ENCODE measurements around the gene ERLEC1. TPM values are rescaled to one million over a fixed set of nuclear protein-coding genes. Genes with fewer than 3 reads are reported as not detected.

ERLEC1 gene
- polyA plus RNA-seq, 1 experiment: 102 TPM

DNA sequence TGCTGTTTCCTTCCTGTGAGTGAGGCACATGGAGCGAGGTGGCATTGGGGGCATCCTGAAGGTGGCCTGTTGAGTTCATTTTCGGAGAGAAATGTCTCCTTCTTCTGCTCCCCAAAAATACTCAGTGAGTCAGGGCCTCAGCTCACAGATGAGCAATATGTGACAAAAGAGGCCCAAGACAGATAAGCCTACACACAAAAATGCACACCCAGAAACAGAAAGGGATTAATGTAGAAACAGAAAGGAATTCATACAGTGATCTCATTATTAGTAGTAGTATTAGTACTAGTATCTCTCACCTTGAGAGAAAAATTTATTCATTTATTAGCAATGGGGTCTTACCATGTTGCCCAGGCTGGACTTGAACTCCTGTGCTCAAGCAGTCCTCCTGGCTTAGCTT is 67.8 kb downstream of the ERLEC1 start:
- H3K9me3 ChIP-seq (ENCODE audit: control insufficient read depth, insufficient read depth, low read length): no peaks in the 10 kb centered on the region
- POLR2A ChIA-PET: no interaction called here
- TF ChIP-seq, protein P1, sequence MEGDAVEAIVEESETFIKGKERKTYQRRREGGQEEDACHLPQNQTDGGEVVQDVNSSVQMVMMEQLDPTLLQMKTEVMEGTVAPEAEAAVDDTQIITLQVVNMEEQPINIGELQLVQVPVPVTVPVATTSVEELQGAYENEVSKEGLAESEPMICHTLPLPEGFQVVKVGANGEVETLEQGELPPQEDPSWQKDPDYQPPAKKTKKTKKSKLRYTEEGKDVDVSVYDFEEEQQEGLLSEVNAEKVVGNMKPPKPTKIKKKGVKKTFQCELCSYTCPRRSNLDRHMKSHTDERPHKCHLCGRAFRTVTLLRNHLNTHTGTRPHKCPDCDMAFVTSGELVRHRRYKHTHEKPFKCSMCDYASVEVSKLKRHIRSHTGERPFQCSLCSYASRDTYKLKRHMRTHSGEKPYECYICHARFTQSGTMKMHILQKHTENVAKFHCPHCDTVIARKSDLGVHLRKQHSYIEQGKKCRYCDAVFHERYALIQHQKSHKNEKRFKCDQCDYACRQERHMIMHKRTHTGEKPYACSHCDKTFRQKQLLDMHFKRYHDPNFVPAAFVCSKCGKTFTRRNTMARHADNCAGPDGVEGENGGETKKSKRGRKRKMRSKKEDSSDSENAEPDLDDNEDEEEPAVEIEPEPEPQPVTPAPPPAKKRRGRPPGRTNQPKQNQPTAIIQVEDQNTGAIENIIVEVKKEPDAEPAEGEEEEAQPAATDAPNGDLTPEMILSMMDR (IDR thresholded peaks at IDR 0.05; ENCODE audit: low read depth, low read length): no peak
- no peak overlapping the region for H3K27ac ChIP-seq (ENCODE audit: low read depth, low read length)
- no peak for DNase-seq (ENCODE audit: low read depth, low spot score)
- H3K27me3 ChIP-seq (ENCODE audit: control insufficient read depth, insufficient read depth, low read length): no peaks in the 10 kb centered on the region
- H3K4me3 ChIP-seq (ENCODE audit: low read depth, low read length): no peak overlapping the region
- CTCF ChIA-PET: no interaction called here

DNA sequence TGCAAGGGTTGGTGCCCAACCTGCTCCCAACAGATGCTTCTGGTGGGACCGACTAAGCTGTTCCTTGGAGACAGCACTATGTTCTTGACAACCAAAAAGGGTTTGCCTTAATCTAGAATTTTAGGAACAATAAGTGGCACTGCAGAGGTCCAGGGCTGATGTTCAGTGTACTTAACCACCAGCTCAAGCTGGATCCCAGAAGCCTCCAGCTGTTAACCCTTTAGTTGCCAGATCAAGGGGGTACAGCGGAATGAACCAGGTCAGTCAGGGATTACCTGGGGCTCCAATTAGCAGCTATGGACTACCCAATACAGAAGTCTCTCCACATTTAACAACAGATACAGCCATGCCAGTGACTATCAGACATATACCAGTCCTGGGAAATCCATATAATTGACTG is 69.4 kb downstream of the ERLEC1 start:
- CTCF ChIA-PET: interaction anchor here (0.7 kb wide), 1 partner anchor 28 kb away, joined by 3 read pairs; no protein-coding TSS in a partner anchor
- POLR2A ChIA-PET: no interaction called here
- Histone ChIP-seq H3K27ac (ENCODE audit: low read depth, low read length) (no peak overlapping the region), H3K4me3 (ENCODE audit: low read depth, low read length) (no peak overlapping the region), H3K27me3 (ENCODE audit: control insufficient read depth, insufficient read depth, low read length) (no peaks in the 10 kb centered on the region), H3K9me3 (ENCODE audit: control insufficient read depth, insufficient read depth, low read length) (no peaks in the 10 kb centered on the region)
- TF ChIP-seq, protein P1 (IDR thresholded peaks at IDR 0.05; ENCODE audit: low read depth, low read length): no peak
- DNase-seq (ENCODE audit: low read depth, low spot score): no peak

DNA sequence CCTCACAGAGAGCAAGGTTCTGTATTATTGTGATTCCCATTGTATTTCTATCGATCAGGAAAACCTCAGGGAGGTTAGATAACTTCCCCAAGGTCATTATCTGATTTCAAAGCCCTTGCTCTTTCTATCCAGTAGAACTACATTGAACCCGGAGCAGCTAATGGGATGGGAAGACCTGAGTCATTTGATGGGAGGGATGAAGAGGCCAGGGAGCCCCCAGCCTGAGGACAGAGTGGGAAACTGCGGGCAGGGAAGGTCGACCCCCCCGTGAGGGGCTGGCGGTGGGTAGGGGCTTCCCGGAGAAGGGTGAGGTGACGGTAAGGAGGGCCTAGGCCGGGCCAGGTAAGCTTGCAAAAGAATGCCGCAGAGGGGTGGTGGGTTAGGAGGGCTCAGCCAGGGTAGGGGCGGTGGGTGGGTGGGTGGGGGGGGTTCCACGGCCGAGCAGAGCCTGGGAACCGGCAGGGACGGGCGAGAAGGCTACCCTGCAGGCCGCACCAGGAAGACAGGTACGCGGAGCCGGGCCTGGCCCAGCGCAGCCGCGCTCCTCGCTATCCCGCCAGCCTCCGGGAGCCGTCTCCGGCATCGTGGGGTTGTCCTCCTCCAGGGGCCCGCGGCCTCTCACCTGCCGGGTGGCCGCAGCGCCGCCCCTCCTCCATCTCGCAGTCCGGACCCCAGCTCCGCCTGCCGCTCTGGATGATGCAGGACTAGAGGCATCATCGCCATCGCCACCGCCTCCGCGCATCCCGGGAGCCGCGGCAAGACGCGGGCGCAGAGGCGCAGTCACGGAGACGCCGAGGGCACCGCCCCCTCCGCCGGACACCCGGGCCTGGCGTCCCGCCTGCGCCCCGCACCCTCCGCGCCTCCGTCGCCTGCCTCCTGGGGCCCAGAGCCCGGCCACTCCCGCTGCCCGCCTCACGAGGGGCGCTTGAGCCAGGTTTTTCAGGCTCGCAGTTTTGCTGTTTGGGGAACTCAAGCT is 72.7 kb downstream of the ERLEC1 start, which contains the start of gene GPR75:
GPR75 (minus strand) TSS at position 762 of the 976 bp plus-strand sequence. CDS start 5,211 bp downstream, outside the sequence.
- TF ChIP-seq, protein P1 (IDR thresholded peaks at IDR 0.05; ENCODE audit: low read depth, low read length): no peak

DNA sequence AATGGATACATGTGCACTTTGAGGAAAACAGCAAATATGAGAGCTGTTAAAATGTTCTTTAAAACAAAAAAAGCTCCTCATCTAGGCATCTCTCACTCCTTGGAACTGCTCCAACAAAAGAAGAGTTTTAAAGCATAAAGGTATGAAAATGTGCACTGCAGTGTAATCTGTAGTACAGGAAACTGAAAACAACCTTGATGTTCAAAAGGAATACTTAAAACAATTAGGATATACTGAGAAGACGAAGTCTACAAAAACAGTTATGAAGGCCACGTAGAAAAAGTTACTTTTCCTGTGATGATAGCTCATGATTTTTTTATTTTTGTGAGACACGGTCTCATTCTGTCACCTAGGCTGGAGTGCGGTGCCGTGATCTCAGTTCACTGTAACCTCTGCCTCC is 75.0 kb downstream of the ERLEC1 start:
- TF ChIP-seq, protein P1 (IDR thresholded peaks at IDR 0.05; ENCODE audit: low read depth, low read length): no peak
- H3K9me3 ChIP-seq (ENCODE audit: control insufficient read depth, insufficient read depth, low read length): no peaks in the 10 kb centered on the region
- H3K4me3 ChIP-seq (ENCODE audit: low read depth, low read length): no peak overlapping the region
- CTCF ChIA-PET: interaction anchor here (0.6 kb wide), 2 partner anchors 14 to 70 kb away, joined by 4 read pairs; no protein-coding TSS in a partner anchor
- no peaks in the 10 kb centered on the region for H3K27me3 ChIP-seq (ENCODE audit: control insufficient read depth, insufficient read depth, low read length)
- no peak for DNase-seq (ENCODE audit: low read depth, low spot score)
- POLR2A ChIA-PET: interaction anchor here (1.3 kb wide), 1 partner anchor 11 kb away, joined by 12 read pairs; no protein-coding TSS in a partner anchor
- no peak overlapping the region for H3K27ac ChIP-seq (ENCODE audit: low read depth, low read length)

More for the DNA sequence above, 72.7 kb downstream of the ERLEC1 start, which contains the start of gene GPR75:
- no peaks in the 10 kb centered on the region for H3K27me3 ChIP-seq (ENCODE audit: control insufficient read depth, insufficient read depth, low read length)
- CTCF ChIA-PET: interaction anchor here (0.5 to 0.6 kb wide), 2 partner anchors 77 to 1049 kb away, joined by 3 read pairs; no protein-coding TSS in a partner anchor
- no peaks in the 10 kb centered on the region for H3K9me3 ChIP-seq (ENCODE audit: control insufficient read depth, insufficient read depth, low read length)
- H3K27ac ChIP-seq (ENCODE audit: low read depth, low read length): no peak within 1 kb of the TSS
- POLR2A ChIA-PET: no interaction called here
- peak within 1 kb of the TSS; percentile 46 for H3K4me3 ChIP-seq (ENCODE audit: low read depth, low read length)
- no peak for DNase-seq (ENCODE audit: low read depth, low spot score)

Measured in AG04450 (cell line).